IMR-90 (cell line): ENCODE results near the gene GALC. TPM values are rescaled to one million over a fixed set of nuclear protein-coding genes. Genes with fewer than 3 reads are reported as not detected.

Experiments used
- ATAC-seq: fragments of 200-7000 bp; cut with Tn5 transposase; 2 replicates; pipeline ENCODE4 v1.9.1; 2020; ENCODE audit warnings: low read depth, mild to moderate bottlenecking, moderate library complexity
- BruUV-seq: library from RNA; stranded (reverse); fragments of 400-500 nt; replicated peaks from 2 replicates; lab custom pipeline; 2021; lab: Mats Ljungman, UMichigan
- CTCF ChIA-PET: fragments of 300-600 bp; formaldehyde crosslinking; extraction: SDS; loops from one replicate; lab custom pipeline; 2021; ENCODE audit warnings: antibody characterized with exemption; lab: Yijun Ruan, JAX
- POLR2A ChIA-PET: fragments of 300-600 bp; sonication (Branson Sonifier 250); formaldehyde crosslinking; loops from one replicate; lab custom pipeline; 2022; ENCODE audit warnings: antibody characterized with exemption; ENCODE audit not compliant: unreplicated experiment; lab: Charles Lee
- DNase-seq: peaks from one replicate; pipeline ENCODE4 v3.0.0; 2013
- H2AFZ ChIP-seq: replicated peaks from 2 replicates; pipeline ENCODE3; 2013; ENCODE audit warnings: low read length, mild to moderate bottlenecking; ENCODE audit not compliant: poor library complexity
- H2AK5ac ChIP-seq: 2 replicates; pipeline ENCODE4 v1.6.1; 2013; ENCODE audit warnings: low read depth, low read length, inconsistent platforms
- H2AK9ac ChIP-seq: replicated peaks from 2 replicates; pipeline ENCODE3; 2013; ENCODE audit warnings: mild to moderate bottlenecking, low read depth, low read length, moderate library complexity; ENCODE audit not compliant: poor library complexity
- H2BK120ac ChIP-seq: 2 replicates; pipeline ENCODE4 v1.6.1; 2013; ENCODE audit warnings: low read depth, low read length, inconsistent platforms
- H2BK15ac ChIP-seq: 3 replicates; pipeline ENCODE4 v1.6.1; 2013; ENCODE audit warnings: low read depth, low read length, inconsistent platforms
- H2BK20ac ChIP-seq: 2 replicates; pipeline ENCODE4 v1.6.1; 2013; ENCODE audit warnings: low read depth, mild to moderate bottlenecking, inconsistent platforms, low read length, moderate library complexity
- H2BK5ac ChIP-seq: 2 replicates; pipeline ENCODE4 v1.6.1; 2013; ENCODE audit warnings: mild to moderate bottlenecking, low read depth, low read length, inconsistent platforms; ENCODE audit not compliant: poor library complexity, severe bottlenecking
- H3K14ac ChIP-seq: replicated peaks from 2 replicates; pipeline ENCODE4 v1.6.1; 2013; ENCODE audit warnings: low read depth, low read length, inconsistent platforms
- H3K18ac ChIP-seq: 2 replicates; pipeline ENCODE4 v1.6.1; 2013; ENCODE audit warnings: low read depth, low read length, control low read depth
- H3K23ac ChIP-seq: 2 replicates; pipeline ENCODE4 v1.6.1; 2013; ENCODE audit warnings: low read depth, low read length, inconsistent platforms
- H3K27ac ChIP-seq: 2 replicates; pipeline ENCODE4 v1.5.1; 2013; ENCODE audit warnings: mild to moderate bottlenecking, control low read depth, low read length; ENCODE audit not compliant: insufficient read depth
- H3K27me3 ChIP-seq: 2 replicates; pipeline ENCODE4 v1.6.1; 2013; ENCODE audit warnings: low read length; ENCODE audit not compliant: control insufficient read depth, insufficient read depth
- H3K36me3 ChIP-seq: 2 replicates; pipeline ENCODE4 v1.6.1; 2013; ENCODE audit warnings: low read length, mixed read lengths; ENCODE audit not compliant: control insufficient read depth, insufficient read depth
- H3K4ac ChIP-seq: 2 replicates; pipeline ENCODE4 v1.6.1; 2013; ENCODE audit warnings: low read depth, low read length, inconsistent platforms
- H3K4me1 ChIP-seq: 2 replicates; pipeline ENCODE4 v1.6.1; 2013; ENCODE audit warnings: low read length, mixed read lengths; ENCODE audit not compliant: control insufficient read depth, insufficient read depth
- H3K4me2 ChIP-seq: 2 replicates; pipeline ENCODE4 v1.6.1; 2013; ENCODE audit warnings: low read depth, mild to moderate bottlenecking, control low read depth, low read length, moderate library complexity
- H3K4me3 ChIP-seq: 2 replicates; pipeline ENCODE4 v1.5.1; 2013; ENCODE audit warnings: low read depth, mild to moderate bottlenecking, control low read depth, low read length, moderate library complexity; ENCODE audit not compliant: insufficient read depth
- H3K56ac ChIP-seq: 2 replicates; pipeline ENCODE4 v1.6.1; 2013; ENCODE audit warnings: low read length, inconsistent platforms; ENCODE audit not compliant: insufficient read depth; ENCODE audit errors: extremely low read depth
- H3K79me1 ChIP-seq, 2 experiments: 2 replicates each; pipeline ENCODE4 v1.6.1; 2013; ENCODE audit warnings: low read length in 2 of 2, inconsistent platforms in 1 of 2, low read depth in 1 of 2
- H3K9ac ChIP-seq: 2 replicates; pipeline ENCODE4 v1.6.1; 2013; ENCODE audit warnings: low read depth, low read length, control low read depth
- H3K9me1 ChIP-seq: 2 replicates; pipeline ENCODE4 v1.6.1; 2013; ENCODE audit warnings: low read length, inconsistent platforms; ENCODE audit not compliant: insufficient read depth
- H3K9me3 ChIP-seq: 2 replicates; pipeline ENCODE4 v1.6.1; 2013; ENCODE audit warnings: low read length; ENCODE audit not compliant: control insufficient read depth, insufficient read depth
- H4K20me1 ChIP-seq: 2 replicates; pipeline ENCODE4 v1.6.1; 2013; ENCODE audit warnings: low read length, inconsistent platforms; ENCODE audit not compliant: insufficient read depth
- H4K5ac ChIP-seq: 2 replicates; pipeline ENCODE4 v1.6.1; 2013; ENCODE audit warnings: mild to moderate bottlenecking, low read depth, low read length, control low read depth
- H4K8ac ChIP-seq, 2 experiments: 2 replicates each; pipeline ENCODE4 v1.6.1; 2013; ENCODE audit warnings: low read depth in 2 of 2, low read length in 2 of 2, control low read depth in 1 of 2, inconsistent platforms in 1 of 2
- H4K91ac ChIP-seq: 2 replicates; pipeline ENCODE4 v1.6.1; 2013; ENCODE audit warnings: low read depth, low read length, inconsistent platforms; ENCODE audit not compliant: insufficient read depth
- BHLHE40 ChIP-seq: fragments of 150-350 bp; IDR thresholded peaks from 2 replicates; pipeline ENCODE4 v1.6.1; 2016; ENCODE audit warnings: mild to moderate bottlenecking, low read depth, low read length
- CEBPB ChIP-seq: IDR thresholded peaks from 2 replicates; pipeline ENCODE4 v1.6.1; 2012; ENCODE audit warnings: low read depth, low read length, improper control_type of control experiment
- CHD1 ChIP-seq: IDR thresholded peaks from 2 replicates; pipeline ENCODE4 v1.6.1; 2012; ENCODE audit warnings: low read depth, low read length, improper control_type of control experiment
- ELK1 ChIP-seq: fragments of 150-350 bp; IDR thresholded peaks from 2 replicates; pipeline ENCODE4 v1.6.1; 2016; ENCODE audit warnings: low read depth, mild to moderate bottlenecking, low read length, moderate library complexity, borderline replicate concordance
- FOS ChIP-seq: fragments of 150-350 bp; IDR thresholded peaks from 2 replicates; pipeline ENCODE4 v1.6.1; 2016; ENCODE audit warnings: low read depth, low read length
- MAFK ChIP-seq: IDR thresholded peaks from 2 replicates; pipeline ENCODE4 v1.6.1; 2012; ENCODE audit warnings: low read depth, low read length, improper control_type of control experiment
- MAZ ChIP-seq: IDR thresholded peaks from 2 replicates; pipeline ENCODE4 v1.6.1; 2012; ENCODE audit warnings: low read depth, mild to moderate bottlenecking, low read length, improper control_type of control experiment, moderate library complexity, borderline replicate concordance
- MXI1 ChIP-seq: IDR thresholded peaks from 2 replicates; pipeline ENCODE4 v1.6.1; 2012; ENCODE audit warnings: low read depth, mild to moderate bottlenecking, low read length, moderate library complexity, borderline replicate concordance
- NFE2L2 ChIP-seq: fragments of 150-350 bp; IDR thresholded peaks from 2 replicates; pipeline ENCODE4 v1.6.1; 2016; ENCODE audit warnings: low read depth, mild to moderate bottlenecking, low read length
- POLR2A ChIP-seq: IDR thresholded peaks from 2 replicates; pipeline ENCODE4 v1.6.1; 2012; ENCODE audit warnings: mild to moderate bottlenecking, low read depth, low read length
- RAD21 ChIP-seq: IDR thresholded peaks from 2 replicates; pipeline ENCODE4 v1.6.1; 2012; ENCODE audit warnings: low read length, improper control_type of control experiment
- RCOR1 ChIP-seq: IDR thresholded peaks from 2 replicates; pipeline ENCODE4 v1.6.1; 2012; ENCODE audit warnings: mild to moderate bottlenecking, low read length, improper control_type of control experiment; ENCODE audit not compliant: insufficient replicate concordance
- RFX5 ChIP-seq: IDR thresholded peaks from 2 replicates; pipeline ENCODE4 v1.8.0; 2012; ENCODE audit warnings: low read depth, mild to moderate bottlenecking, low read length, moderate library complexity
- SMC3 ChIP-seq: fragments of 150-350 bp; IDR thresholded peaks from 2 replicates; pipeline ENCODE4 v1.6.1; 2016; ENCODE audit warnings: low read depth, mild to moderate bottlenecking, antibody characterized with exemption, low read length, moderate library complexity
- WGBS, 2 experiments: methylation state at CpG; one replicate each; pipeline versions ENCODE4 v1.1.5 to v1.1.7; 2013; ENCODE audit warnings: missing lambda C conversion rate in 2 of 2; ENCODE audit not compliant: insufficient read length in 1 of 2; ENCODE audit errors: extremely low coverage in 2 of 2; 5-methylcytosine and 5-hydroxymethylcytosine counted together
- dilution Hi-C: fragments of 300-500 bp; cut with HindIII; formaldehyde crosslinking; loops from one replicate; pipeline ENCODE4 v1.14.3; 2018; ENCODE audit warnings: low sequenced_read_pairs; ENCODE audit not compliant: unreplicated experiment
- in situ Hi-C: fragments of 300-500 bp; cut with MboI; formaldehyde crosslinking; loops from 3 replicates; pipeline ENCODE4 v1.14.3; 2019; ENCODE audit warnings: low sequenced_read_pairs, inconsistent platforms, mixed read lengths
- intact Hi-C: fragments of 100-400 bp; cut with micrococcal nuclease; formaldehyde crosslinking; loops from 2 replicates; pipeline ENCODE4 v1.10.0; 2022
- polyA plus RNA-seq, 3 experiments: library from polyadenylated mRNA; depleted of rRNA; stranded (reverse); fragments of >200 nt; gene quantifications; 2 replicates each; pipeline ENCODE4 v1.2.3, GENCODE V29; 2012; ENCODE audit warnings: low replicate concordance in 1 of 3
- total RNA-seq: library from RNA; depleted of rRNA; stranded (reverse); fragments of >200 nt; gene quantifications from 2 replicates; pipeline ENCODE4 v1.2.3, GENCODE V29; 2012
- TF ChIP-seq, protein P1 (sequence below): conservative IDR thresholded peaks from 2 replicates; pipeline ENCODE4 v1.5.1; 2012; ENCODE audit warnings: mild to moderate bottlenecking, low read depth, low read length, improper control_type of control experiment
- TF ChIP-seq, protein P2 (sequence below): fragments of 150-350 bp; IDR thresholded peaks from 2 replicates; pipeline ENCODE4 v1.6.1; 2017; ENCODE audit warnings: mild to moderate bottlenecking, antibody characterized with exemption, low read length, low read depth

GALC gene
- total and polyA plus RNA-seq, 2 of the 4 experiments (the other 2 are of a cell fraction): 6.3 to 7.9 TPM

GRCh38 chr14:87990682-87991081 lies 2.3 kb downstream of the GALC start:
- no peak overlapping the region for H4K5ac ChIP-seq
- no peaks in the 10 kb centered on the region for H3K27me3 ChIP-seq
- intact Hi-C loops: no loop called here
- no peak overlapping the region for H2AK5ac ChIP-seq
- no peak overlapping the region for H3K4me3 ChIP-seq
- no peak overlapping the region for H3K23ac ChIP-seq
- no peak overlapping the region for H4K91ac ChIP-seq
- no TSS peak for BruUV-seq
- POLR2A ChIA-PET: no interaction called here
- no peak overlapping the region for H3K4me2 ChIP-seq
- H3K9ac ChIP-seq: no peak overlapping the region
- H2BK120ac ChIP-seq: no peak overlapping the region
- H4K8ac ChIP-seq: no peak overlapping the region
- no peak overlapping the region for H2BK15ac ChIP-seq
- H3K9me3 ChIP-seq: no peaks in the 10 kb centered on the region
- no peak overlapping the region for H2AFZ ChIP-seq
- CTCF ChIA-PET: no interaction called here
- no peak overlapping the region for H3K18ac ChIP-seq
- no peak for ATAC-seq
- no peak for DNase-seq
- no peak for TF ChIP-seq ELK1
- TF ChIP-seq CHD1: no peak
- TF ChIP-seq NFE2L2: no peak
- TF ChIP-seq, protein P1, sequence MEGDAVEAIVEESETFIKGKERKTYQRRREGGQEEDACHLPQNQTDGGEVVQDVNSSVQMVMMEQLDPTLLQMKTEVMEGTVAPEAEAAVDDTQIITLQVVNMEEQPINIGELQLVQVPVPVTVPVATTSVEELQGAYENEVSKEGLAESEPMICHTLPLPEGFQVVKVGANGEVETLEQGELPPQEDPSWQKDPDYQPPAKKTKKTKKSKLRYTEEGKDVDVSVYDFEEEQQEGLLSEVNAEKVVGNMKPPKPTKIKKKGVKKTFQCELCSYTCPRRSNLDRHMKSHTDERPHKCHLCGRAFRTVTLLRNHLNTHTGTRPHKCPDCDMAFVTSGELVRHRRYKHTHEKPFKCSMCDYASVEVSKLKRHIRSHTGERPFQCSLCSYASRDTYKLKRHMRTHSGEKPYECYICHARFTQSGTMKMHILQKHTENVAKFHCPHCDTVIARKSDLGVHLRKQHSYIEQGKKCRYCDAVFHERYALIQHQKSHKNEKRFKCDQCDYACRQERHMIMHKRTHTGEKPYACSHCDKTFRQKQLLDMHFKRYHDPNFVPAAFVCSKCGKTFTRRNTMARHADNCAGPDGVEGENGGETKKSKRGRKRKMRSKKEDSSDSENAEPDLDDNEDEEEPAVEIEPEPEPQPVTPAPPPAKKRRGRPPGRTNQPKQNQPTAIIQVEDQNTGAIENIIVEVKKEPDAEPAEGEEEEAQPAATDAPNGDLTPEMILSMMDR: no peak
- TF ChIP-seq CEBPB: no peak
- TF ChIP-seq FOS: no peak
- no peak for TF ChIP-seq RAD21
- no peak for TF ChIP-seq RFX5
- TF ChIP-seq MXI1: no peak
- TF ChIP-seq POLR2A: no peak
- no peak for TF ChIP-seq RCOR1
- no peak for TF ChIP-seq BHLHE40
- TF ChIP-seq, protein P2, sequence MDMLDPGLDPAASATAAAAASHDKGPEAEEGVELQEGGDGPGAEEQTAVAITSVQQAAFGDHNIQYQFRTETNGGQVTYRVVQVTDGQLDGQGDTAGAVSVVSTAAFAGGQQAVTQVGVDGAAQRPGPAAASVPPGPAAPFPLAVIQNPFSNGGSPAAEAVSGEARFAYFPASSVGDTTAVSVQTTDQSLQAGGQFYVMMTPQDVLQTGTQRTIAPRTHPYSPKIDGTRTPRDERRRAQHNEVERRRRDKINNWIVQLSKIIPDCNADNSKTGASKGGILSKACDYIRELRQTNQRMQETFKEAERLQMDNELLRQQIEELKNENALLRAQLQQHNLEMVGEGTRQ: no peak
- no peak for TF ChIP-seq MAFK
- TF ChIP-seq MAZ: no peak
- no peak for TF ChIP-seq SMC3
- H3K36me3 ChIP-seq: no peaks in the 10 kb centered on the region; the same call in 1 of the 2 replicates
- H3K56ac ChIP-seq: no peak overlapping the region
- H2BK5ac ChIP-seq: no peak overlapping the region
- in situ Hi-C loops: no loop called here
- dilution Hi-C loops: no loop called here
- H2BK20ac ChIP-seq: no peak overlapping the region
- no peaks in the 10 kb centered on the region for H4K20me1 ChIP-seq
- no peak overlapping the region for H3K4ac ChIP-seq
- H3K4me1 ChIP-seq: peaks cover 6% of the 10 kb centered on the region
- H3K9me1 ChIP-seq: peaks cover 3% of the 10 kb centered on the region; the same call in 1 of the 2 replicates
- peaks cover 0 to 12% of the 10 kb centered on the region in 2 experiments; a peak in 1 of 4 replicates for H3K79me1 ChIP-seq
- no peak overlapping the region for H3K14ac ChIP-seq
- H2AK9ac ChIP-seq: no peak overlapping the region
- no CpG with 5 or more reads among the region's 4 CpGs for WGBS, 2 experiments
- no peak overlapping the region for H3K27ac ChIP-seq
